Mononuclear cell (primary cell): ENCODE data around the gene LRP1-AS. TPM values are rescaled to one million over a fixed set of nuclear protein-coding genes. Genes with fewer than 3 reads are reported as not detected.

Source experiments
- H3K27me3 ChIP-seq: 2 replicates; pipeline ENCODE4 v1.6.0; 2011; ENCODE audit warnings: low read length, control low read depth; ENCODE audit not compliant: insufficient read depth
- H3K4me1 ChIP-seq: 2 replicates; pipeline ENCODE4 v1.5.1; 2011; ENCODE audit warnings: mild to moderate bottlenecking, low read length, control low read depth; ENCODE audit not compliant: insufficient read depth
- H3K4me3 ChIP-seq: 2 replicates; pipeline ENCODE4 v1.5.1; 2011; ENCODE audit warnings: mild to moderate bottlenecking, low read length, moderate library complexity
- H3K9me3 ChIP-seq: 2 replicates; pipeline ENCODE4 v1.5.1; 2011; ENCODE audit warnings: low read depth, mild to moderate bottlenecking, control low read depth, low read length
- total RNA-seq: library from RNA; depleted of rRNA; stranded (reverse); fragments of >200 nt; gene quantifications from one replicate; pipeline ENCODE4 v1.2.3, GENCODE V29; 2012

LRP1-AS gene
- total RNA-seq, 1 donor, result not detected

- H3K4me1 ChIP-seq, result peaks cover 59% of the 10 kb centered on the region
- no peaks in the 10 kb centered on the region for H3K27me3 ChIP-seq
- no peak overlapping the region for H3K4me3 ChIP-seq
- no peaks in the 10 kb centered on the region for H3K9me3 ChIP-seq
Observed at GRCh38 chr12:57143454-57143853, 4.0 kb downstream of the LRP1-AS start.

- H3K4me1 ChIP-seq, result peaks cover 59% of the 10 kb centered on the region
- H3K4me3 ChIP-seq, result no peak overlapping the region
- H3K27me3 ChIP-seq, result no peaks in the 10 kb centered on the region
- no peaks in the 10 kb centered on the region for H3K9me3 ChIP-seq
Observed at GRCh38 chr12:57142727-57143126, 4.7 kb downstream of the LRP1-AS start.

DNA sequence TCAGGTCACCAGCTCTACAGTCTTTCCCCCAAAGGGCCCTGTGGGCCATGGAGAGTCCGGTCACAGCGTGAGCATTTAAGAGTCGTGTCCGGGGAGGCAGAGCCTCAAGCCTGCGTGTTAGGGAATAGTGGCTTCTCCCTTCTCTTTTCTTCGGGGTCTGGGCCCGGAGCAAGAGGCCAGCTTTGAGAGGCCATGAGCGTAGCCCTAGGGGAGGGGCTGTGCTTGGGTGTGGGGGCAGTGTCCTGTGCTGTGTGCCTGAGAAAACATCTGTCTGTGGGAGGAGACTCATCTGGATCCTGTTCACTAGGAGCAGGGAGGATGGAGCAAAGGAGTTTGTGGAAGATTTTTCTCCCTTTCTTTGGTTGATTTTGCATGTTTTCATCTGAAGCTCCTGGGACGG lies 5.3 kb downstream of the LRP1-AS start:
- Histone ChIP-seq H3K4me1 (peaks cover 59% of the 10 kb centered on the region), H3K27me3 (no peaks in the 10 kb centered on the region), H3K9me3 (no peaks in the 10 kb centered on the region), H3K4me3 (no peak overlapping the region)

GRCh38 chr12:57141249-57141648 lies 6.2 kb downstream of the LRP1-AS start:
- H3K4me3 ChIP-seq, result no peak overlapping the region
- H3K9me3 ChIP-seq, result no peaks in the 10 kb centered on the region
- H3K27me3 ChIP-seq, result no peaks in the 10 kb centered on the region
- peaks cover 56% of the 10 kb centered on the region for H3K4me1 ChIP-seq

DNA sequence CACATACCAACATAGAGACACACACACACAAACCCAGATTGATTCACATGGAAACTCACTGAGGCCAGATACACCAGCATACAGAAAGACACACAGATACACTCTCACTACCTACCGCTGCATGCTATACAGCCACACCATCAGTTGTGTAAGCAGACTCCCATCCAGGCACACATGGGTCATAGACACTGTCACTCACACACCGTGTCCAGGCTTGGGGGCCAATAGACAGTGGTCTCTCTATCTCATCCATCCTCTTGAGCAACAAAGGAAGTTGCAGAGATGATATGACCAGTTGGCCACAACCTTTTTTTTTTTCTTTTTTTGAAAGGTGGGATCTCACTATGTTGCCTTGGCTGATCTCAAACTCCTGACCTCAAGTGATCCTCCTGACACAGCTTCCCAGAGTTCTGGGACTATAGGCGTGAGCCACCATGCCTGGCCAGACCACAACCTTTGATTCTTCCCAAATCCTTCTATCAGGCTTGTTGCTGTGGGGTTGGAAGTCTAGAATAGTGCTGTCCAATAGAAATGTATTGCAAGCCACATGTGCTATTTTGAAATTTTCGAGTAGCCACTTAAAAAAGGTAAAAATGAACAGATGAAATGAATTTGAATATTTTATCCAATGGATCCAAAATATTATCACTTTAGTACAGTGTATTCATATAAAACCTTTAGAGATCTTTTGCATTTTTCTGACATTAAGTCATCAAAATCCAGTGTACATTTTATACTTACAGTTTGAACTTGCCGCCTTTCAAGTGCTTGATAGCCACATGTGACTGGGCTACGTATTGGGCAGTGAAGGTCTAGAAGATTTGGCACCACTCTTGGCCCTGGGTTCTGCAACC lies 7.4 kb downstream of the LRP1-AS start:
- H3K4me1 ChIP-seq, result peaks cover 47% of the 10 kb centered on the region
- H3K27me3 ChIP-seq, result no peaks in the 10 kb centered on the region
- no peak overlapping the region for H3K4me3 ChIP-seq
- no peaks in the 10 kb centered on the region for H3K9me3 ChIP-seq

GRCh38 chr12:57138526-57139272 lies 8.7 kb downstream of the LRP1-AS start:
- Histone ChIP-seq H3K4me3 (no peak overlapping the region), H3K4me1 (peaks cover 41% of the 10 kb centered on the region)

GRCh38 chr12:57135527-57136326 lies 11.7 kb downstream of the LRP1-AS start:
- Histone ChIP-seq H3K4me1 (peaks cover 60% of the 10 kb centered on the region), H3K9me3 (no peaks in the 10 kb centered on the region), H3K27me3 (no peaks in the 10 kb centered on the region), H3K4me3 (no peak overlapping the region)

More at GRCh38 chr12:57138526-57139272, 8.7 kb downstream of the LRP1-AS start:
- Histone ChIP-seq H3K9me3 (no peaks in the 10 kb centered on the region), H3K27me3 (no peaks in the 10 kb centered on the region)

DNA sequence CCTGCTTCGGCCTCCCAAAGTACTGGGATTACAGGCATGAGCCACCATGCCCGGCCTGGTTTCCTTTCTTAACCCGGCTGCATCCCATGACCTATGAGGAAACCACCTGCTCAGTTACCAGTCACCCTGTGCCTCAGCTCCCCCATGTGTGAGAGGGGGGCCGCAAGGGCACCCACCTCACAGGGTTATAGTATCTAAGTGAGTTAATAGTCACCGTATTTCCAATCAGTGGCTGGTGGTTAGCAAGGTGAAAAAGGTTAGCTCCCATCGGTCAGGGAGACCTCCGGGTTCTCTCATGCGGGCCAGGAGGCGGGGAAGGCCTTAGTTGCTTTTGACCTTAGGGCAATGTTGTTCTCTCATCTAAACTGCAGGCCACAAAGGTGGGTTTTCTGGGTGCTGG lies 12.5 kb downstream of the LRP1-AS start:
- Histone ChIP-seq H3K4me3 (no peak overlapping the region), H3K4me1 (peaks cover 64% of the 10 kb centered on the region), H3K27me3 (no peaks in the 10 kb centered on the region), H3K9me3 (no peaks in the 10 kb centered on the region)

GRCh38 chr12:57133916-57134315 lies 13.5 kb downstream of the LRP1-AS start:
- Histone ChIP-seq H3K4me3 (no peak overlapping the region), H3K4me1 (peaks cover 54% of the 10 kb centered on the region), H3K27me3 (no peaks in the 10 kb centered on the region), H3K9me3 (no peaks in the 10 kb centered on the region)

DNA sequence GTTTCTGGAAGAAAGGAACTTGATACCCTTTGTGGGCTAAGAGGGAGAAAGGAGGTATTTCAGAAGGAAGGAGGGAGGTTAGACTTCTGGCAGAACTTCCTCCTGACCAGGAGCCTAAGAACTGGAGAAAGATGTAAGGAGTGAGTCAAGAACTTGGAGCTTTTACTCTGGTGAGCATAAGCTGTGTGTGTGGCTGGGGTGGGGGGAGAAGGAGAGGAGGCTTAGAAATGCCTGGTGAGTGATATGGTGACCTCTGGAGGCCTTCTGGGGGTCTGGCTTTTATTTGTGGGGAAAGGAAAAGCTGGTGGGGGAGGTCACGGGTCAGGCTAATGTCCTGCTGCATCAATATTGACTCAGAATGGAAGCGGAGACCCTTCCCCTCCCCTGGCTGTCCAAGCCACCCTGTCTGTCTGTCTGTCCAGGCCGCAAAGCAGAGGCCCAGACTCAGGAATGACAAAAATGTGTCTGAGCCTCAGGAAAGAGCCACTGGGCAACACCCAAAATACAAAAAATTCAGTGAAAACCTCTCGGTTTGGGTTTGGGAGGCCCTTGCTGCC lies 14.3 kb downstream of the LRP1-AS start:
- Histone ChIP-seq H3K27me3 (no peaks in the 10 kb centered on the region), H3K4me3 (no peak overlapping the region), H3K9me3 (no peaks in the 10 kb centered on the region), H3K4me1 (peaks cover 46% of the 10 kb centered on the region)

- Histone ChIP-seq H3K4me3 (no peak overlapping the region), H3K27me3 (peaks cover 2% of the 10 kb centered on the region), H3K4me1 (peaks cover 41% of the 10 kb centered on the region), H3K9me3 (no peaks in the 10 kb centered on the region)
Observed at GRCh38 chr12:57131896-57132744, 15.3 kb downstream of the LRP1-AS start.

GRCh38 chr12:57130941-57131340 lies 16.5 kb downstream of the LRP1-AS start:
- H3K27me3 ChIP-seq, result peaks cover 10% of the 10 kb centered on the region
- no peak overlapping the region for H3K4me3 ChIP-seq
- peaks cover 41% of the 10 kb centered on the region for H3K4me1 ChIP-seq
- no peaks in the 10 kb centered on the region for H3K9me3 ChIP-seq

GRCh38 chr12:57129889-57130288 lies 17.5 kb downstream of the LRP1-AS start:
- Histone ChIP-seq H3K4me1 (peaks cover 41% of the 10 kb centered on the region), H3K9me3 (no peaks in the 10 kb centered on the region), H3K4me3 (peak overlapping the region; percentile 56), H3K27me3 (peaks cover 11% of the 10 kb centered on the region)

- no peaks in the 10 kb centered on the region for H3K9me3 ChIP-seq
- peaks cover 41% of the 10 kb centered on the region for H3K4me1 ChIP-seq
- H3K27me3 ChIP-seq, result peaks cover 14% of the 10 kb centered on the region
- H3K4me3 ChIP-seq, result peak overlapping the region; percentile 56
Observed at GRCh38 chr12:57129321-57129842, 18.0 kb downstream of the LRP1-AS start.
